ENCODE data around the gene HECW1.

DNA sequence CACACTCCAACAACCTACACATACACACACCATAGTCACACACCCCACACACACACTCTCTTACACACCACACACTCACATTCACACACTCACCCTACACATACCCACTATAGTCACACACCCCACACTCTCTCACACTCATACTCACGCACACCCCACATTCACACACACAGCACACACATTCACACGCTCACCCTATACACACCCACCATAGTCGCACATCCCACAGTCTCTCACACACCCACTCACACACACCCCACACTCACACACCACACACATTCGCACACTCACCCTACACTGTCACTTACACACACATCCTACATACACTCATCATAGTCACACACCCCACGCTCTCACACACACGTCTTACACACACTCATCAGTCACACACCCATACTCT, 85.6 kb downstream of the HECW1 start:
- TF ChIP-seq EZH2 (IDR thresholded peaks at IDR 0.05) (no peak), POLR2AphosphoS5 (IDR thresholded peaks at IDR 0.05; ENCODE audit: borderline replicate concordance, low read depth, low read length) (no peak)

Measured in SK-N-MC (cell line).